Osteoblast (primary cell): Measurements from ENCODE around the gene EZH1. TPM values are rescaled to one million over a fixed set of nuclear protein-coding genes. Genes with fewer than 3 reads are reported as not detected.

Experiments used
- DNase-seq: peaks from one replicate; pipeline ENCODE4 v3.0.0; 2011; ENCODE audit warnings: low spot score, mixed read lengths; ENCODE audit not compliant: insufficient read length; ENCODE audit errors: missing footprints
- H2AFZ ChIP-seq: 2 replicates; pipeline ENCODE4 v1.6.0; 2011; ENCODE audit warnings: mild to moderate bottlenecking, low read length
- H3K27ac ChIP-seq: 2 replicates; pipeline ENCODE4 v1.5.1; 2011; ENCODE audit warnings: mild to moderate bottlenecking, low read depth, low read length, moderate library complexity
- H3K27me3 ChIP-seq: 2 replicates; pipeline ENCODE4 v1.6.0; 2012; ENCODE audit warnings: mild to moderate bottlenecking, control low read depth, inconsistent platforms, low read length, moderate library complexity; ENCODE audit not compliant: insufficient read depth
- H3K36me3 ChIP-seq: 2 replicates; pipeline ENCODE4 v1.5.1; 2011; ENCODE audit warnings: mild to moderate bottlenecking, low read length, control low read depth, moderate library complexity; ENCODE audit not compliant: insufficient read depth
- H3K4me1 ChIP-seq: 2 replicates; pipeline ENCODE4 v1.5.1; 2011; ENCODE audit warnings: mild to moderate bottlenecking, low read length, control low read depth, moderate library complexity; ENCODE audit not compliant: insufficient read depth
- H3K4me2 ChIP-seq: 2 replicates; pipeline ENCODE4 v1.6.0; 2011; ENCODE audit warnings: mild to moderate bottlenecking, low read length; ENCODE audit not compliant: insufficient read depth
- H3K4me3 ChIP-seq: fragments of 200-600 bp; sonication (generic); 3 replicates; pipeline ENCODE4 v1.5.1; 2012; ENCODE audit warnings: mild to moderate bottlenecking, low read length, inconsistent platforms; ENCODE audit not compliant: insufficient read depth
- H3K79me2 ChIP-seq: 2 replicates; pipeline ENCODE4 v1.6.0; 2012; ENCODE audit warnings: mild to moderate bottlenecking, low read length, control low read depth, inconsistent platforms; ENCODE audit not compliant: insufficient read depth
- H3K9me3 ChIP-seq: 2 replicates; pipeline ENCODE4 v1.5.1; 2011; ENCODE audit warnings: low read depth, low read length, control low read depth
- H4K20me1 ChIP-seq: 2 replicates; pipeline ENCODE4 v1.6.0; 2012; ENCODE audit warnings: mild to moderate bottlenecking, low read length, control low read depth; ENCODE audit not compliant: insufficient read depth
- CTCF ChIP-seq: IDR thresholded peaks from 2 replicates; pipeline ENCODE4 v1.5.1; 2011; ENCODE audit warnings: mild to moderate bottlenecking, low read depth, low read length, moderate library complexity; ENCODE audit errors: extremely low read depth
- total RNA-seq: library from RNA; depleted of rRNA; stranded (reverse); fragments of >200 nt; gene quantifications from 2 replicates; pipeline ENCODE4 v1.2.3, GENCODE V29; 2012

The EZH1 gene
- total RNA-seq, 1 donor = 30.8 TPM

GRCh38 chr17:42702446-42702845, 42.4 kb downstream of the EZH1 start:
- no peak for DNase-seq
- Histone ChIP-seq H4K20me1 (peaks cover 4% of the 10 kb centered on the region), H2AFZ (no peak overlapping the region), H3K36me3 (peaks cover 71% of the 10 kb centered on the region), H3K79me2 (no peaks in the 10 kb centered on the region), H3K4me1 (peaks cover 9% of the 10 kb centered on the region), H3K9me3 (no peaks in the 10 kb centered on the region), H3K4me3 (no peak overlapping the region), H3K4me2 (no peak overlapping the region), H3K27ac (no peak overlapping the region), H3K27me3 (no peaks in the 10 kb centered on the region)
- TF ChIP-seq CTCF = no peak

GRCh38 chr17:42700586-42701289, 44.1 kb downstream of the EZH1 start:
- no peak overlapping the region for H3K4me2 ChIP-seq
- H4K20me1 ChIP-seq = peaks cover 4% of the 10 kb centered on the region
- H3K36me3 ChIP-seq = peaks cover 63% of the 10 kb centered on the region
- no peaks in the 10 kb centered on the region for H3K9me3 ChIP-seq
- DNase-seq = no peak
- H3K4me3 ChIP-seq = no peak overlapping the region
- no peaks in the 10 kb centered on the region for H3K27me3 ChIP-seq
- no peak for TF ChIP-seq CTCF
- H3K79me2 ChIP-seq = no peaks in the 10 kb centered on the region
- H3K27ac ChIP-seq = no peak overlapping the region
- no peak overlapping the region for H2AFZ ChIP-seq
- peaks cover 9% of the 10 kb centered on the region for H3K4me1 ChIP-seq

- no peak overlapping the region for H3K4me3 ChIP-seq
- H3K27me3 ChIP-seq = no peaks in the 10 kb centered on the region
- DNase-seq = no peak
- peaks cover 62% of the 10 kb centered on the region for H3K36me3 ChIP-seq
- H2AFZ ChIP-seq = no peak overlapping the region
- no peak for TF ChIP-seq CTCF
- H3K9me3 ChIP-seq = no peaks in the 10 kb centered on the region
- H3K4me2 ChIP-seq = no peak overlapping the region
- peaks cover 4% of the 10 kb centered on the region for H4K20me1 ChIP-seq
- peaks cover 9% of the 10 kb centered on the region for H3K4me1 ChIP-seq
- H3K27ac ChIP-seq = no peak overlapping the region
- H3K79me2 ChIP-seq = no peaks in the 10 kb centered on the region
These were observed 45.5 kb downstream of the EZH1 start for GRCh38 chr17:42699415-42699740.

GRCh38 chr17:42698736-42699414, 46.0 kb downstream of the EZH1 start:
- no peak overlapping the region for H2AFZ ChIP-seq
- peaks cover 9% of the 10 kb centered on the region for H3K4me1 ChIP-seq
- H3K36me3 ChIP-seq = peaks cover 59% of the 10 kb centered on the region
- no peak overlapping the region for H3K27ac ChIP-seq
- TF ChIP-seq CTCF = no peak
- no peaks in the 10 kb centered on the region for H3K27me3 ChIP-seq
- no peak overlapping the region for H3K4me2 ChIP-seq
- H4K20me1 ChIP-seq = peaks cover 4% of the 10 kb centered on the region
- peak; percentile 96 for DNase-seq
- H3K79me2 ChIP-seq = no peaks in the 10 kb centered on the region
- no peak overlapping the region for H3K4me3 ChIP-seq
- no peaks in the 10 kb centered on the region for H3K9me3 ChIP-seq
